Mucosa of descending colon (tissue), 3 donors: ENCODE results near the gene SLC15A1. TPM values are rescaled to one million over a fixed set of nuclear protein-coding genes. Genes with fewer than 3 reads are reported as not detected.

ENCODE experiments used
- ATAC-seq: fragments of 200-7000 bp; cut with Tn5 transposase; one replicate; pipeline ENCODE4 v1.9.1; 2020; ENCODE audit warnings: mild to moderate bottlenecking, moderate library complexity
- DNase-seq, 3 donors: peaks; one replicate each; pipeline ENCODE4 v3.0.0-alpha.2; 2020
- H3K36me3 ChIP-seq: fragments of 200-600 bp; one replicate; pipeline ENCODE4 v1.8.0; 2021; ENCODE audit warnings: low read depth, mild to moderate bottlenecking
- H3K4me1 ChIP-seq: fragments of 200-600 bp; one replicate; pipeline ENCODE4 v1.8.0; 2021; ENCODE audit warnings: low read depth, mild to moderate bottlenecking
- H3K4me3 ChIP-seq: fragments of 200-600 bp; one replicate; pipeline ENCODE4 v1.8.0; 2021; ENCODE audit warnings: mild to moderate bottlenecking
- H3K9me3 ChIP-seq: fragments of 200-600 bp; one replicate; pipeline ENCODE4 v1.8.0; 2021; ENCODE audit warnings: mild to moderate bottlenecking
- CTCF ChIP-seq: fragments of 200-600 bp; IDR thresholded peaks from one replicate; pipeline ENCODE4 v1.8.0; 2022; ENCODE audit warnings: antibody characterized with exemption, mild to moderate bottlenecking
- intact Hi-C, 2 donors: fragments of 100-400 bp; cut with DNase I in 1 of 2; cut with micrococcal nuclease in 1 of 2; formaldehyde crosslinking; loops; one replicate each; pipeline versions ENCODE4 v1.11.0 to v1.11.1; 2022; cut with DNase I, micrococcal nuclease
- total RNA-seq, 3 donors: library from RNA; stranded (reverse); fragmentation: NEBNext Ultra II Directional in 2 of 3; extraction: Animal tissue kit (Norgen Biotek cat#: 25700) in 2 of 3; gene quantifications; one replicate each; pipeline versions ENCODE4 v1.2.1 to v1.2.4, GENCODE V29; 2021 to 2023
- donor health status: DM: no; HTN: no; CAD: no; lungs with moderate emphysema.
- donor health status: DM: no; HTN: no; CAD: no.
- donor health status: DM: no; HTN: yes; CAD: no.

The SLC15A1 gene
- total RNA-seq, 3 donors from 2014 or later, result 27.2 to 45.1 (median 37.9) TPM

- no peak for DNase-seq
- H3K4me1 ChIP-seq, result no peaks in the 10 kb centered on the region
- no peak for TF ChIP-seq CTCF
- no peak for ATAC-seq
- no peak overlapping the region for H3K4me3 ChIP-seq
- H3K9me3 ChIP-seq, result no peaks in the 10 kb centered on the region
- no peaks in the 10 kb centered on the region for H3K36me3 ChIP-seq
- intact Hi-C loops, result no loop called here
Measured at GRCh38 chr13:98717256-98717655, 35.2 kb downstream of the SLC15A1 start.

- Histone ChIP-seq H3K36me3 (no peaks in the 10 kb centered on the region), H3K4me3 (no peak overlapping the region), H3K9me3 (no peaks in the 10 kb centered on the region), H3K4me1 (no peaks in the 10 kb centered on the region)
- DNase-seq, result no peak
- no peak for TF ChIP-seq CTCF
- intact Hi-C loops, result no loop called here
- ATAC-seq, result no peak
Measured at GRCh38 chr13:98710521-98710920, 42.0 kb downstream of the SLC15A1 start.

GRCh38 chr13:98707281-98707999 lies 45.0 kb downstream of the SLC15A1 start:
- no peak for TF ChIP-seq CTCF
- H3K4me1 ChIP-seq, result no peaks in the 10 kb centered on the region
- no peaks in the 10 kb centered on the region for H3K9me3 ChIP-seq
- intact Hi-C loops, result no loop called here
- ATAC-seq, result no peak
- no peak for DNase-seq
- no peak overlapping the region for H3K4me3 ChIP-seq
- H3K36me3 ChIP-seq, result no peaks in the 10 kb centered on the region

GRCh38 chr13:98706446-98707110 lies 45.9 kb downstream of the SLC15A1 start:
- Histone ChIP-seq H3K9me3 (no peaks in the 10 kb centered on the region), H3K4me1 (no peaks in the 10 kb centered on the region), H3K4me3 (no peak overlapping the region), H3K36me3 (no peaks in the 10 kb centered on the region)
- intact Hi-C loops, result no loop called here
- ATAC-seq (no peak), DNase-seq (no peak)
- no peak for TF ChIP-seq CTCF

- no peak for ATAC-seq
- intact Hi-C loops, result no loop called here
- no peaks in the 10 kb centered on the region for H3K36me3 ChIP-seq
- H3K4me1 ChIP-seq, result no peaks in the 10 kb centered on the region
- no peak for TF ChIP-seq CTCF
- DNase-seq, result no peak
- H3K9me3 ChIP-seq, result no peaks in the 10 kb centered on the region
- no peak overlapping the region for H3K4me3 ChIP-seq
Measured at GRCh38 chr13:98697791-98698190, 54.7 kb downstream of the SLC15A1 start.
